Activated T-cell treated with anti-CD3 and anti-CD28 coated beads, Interleukin-2, amount 50 U/mL, for 4 hours (primary cell): Measurements from ENCODE around the gene RFX2. TPM values are rescaled to one million over a fixed set of nuclear protein-coding genes. Genes with fewer than 3 reads are reported as not detected.

Source experiments
- ATAC-seq, 2 donors: fragments of 200-7000 bp; cut with Tn5 transposase; one replicate each; pipeline ENCODE4 v1.10.0; 2021
- DNase-seq: peaks from one replicate; pipeline ENCODE4 v3.0.0-alpha.2; 2020
- H3K27me3 Mint-ChIP-seq: one replicate; pipeline ENCODE4 v1.8.0; 2021; ENCODE audit warnings: low read depth, mixed read lengths
- H3K36me3 Mint-ChIP-seq: one replicate; pipeline ENCODE4 v1.8.0; 2022; ENCODE audit warnings: mixed read lengths; ENCODE audit not compliant: insufficient read depth
- H3K4me1 Mint-ChIP-seq: one replicate; pipeline ENCODE4 v1.8.0; 2021; ENCODE audit warnings: low read depth, mixed read lengths
- H3K4me3 Mint-ChIP-seq: one replicate; pipeline ENCODE4 v1.8.0; 2021; ENCODE audit warnings: mild to moderate bottlenecking, moderate library complexity, mixed read lengths
- H3K9me3 Mint-ChIP-seq: one replicate; pipeline ENCODE4 v1.8.0; 2021; ENCODE audit warnings: mixed read lengths
- total RNA-seq, 3 donors: library from RNA; stranded (reverse); gene quantifications; one replicate each; pipeline ENCODE4 v1.2.1, GENCODE V29; 2021

Gene RFX2
- total RNA-seq, 3 donors from 2014 or later = 4.0 to 5.1 (median 4.0) TPM

GRCh38 chr19:6099033-6099432 lies 11.3 kb downstream of the RFX2 start:
- Mint-ChIP-seq H3K36me3 (no peaks in the 10 kb centered on the region), H3K4me1 (peaks cover 13% of the 10 kb centered on the region), H3K27me3 (no peaks in the 10 kb centered on the region), H3K4me3 (no peak overlapping the region), H3K9me3 (peaks cover 5% of the 10 kb centered on the region)
- DNase-seq (no peak), ATAC-seq (no peak)

GRCh38 chr19:6098574-6098973 lies 11.7 kb downstream of the RFX2 start:
- H3K4me3 Mint-ChIP-seq = no peak overlapping the region
- peaks cover 13% of the 10 kb centered on the region for H3K4me1 Mint-ChIP-seq
- peaks cover 5% of the 10 kb centered on the region for H3K9me3 Mint-ChIP-seq
- DNase-seq = no peak
- no peaks in the 10 kb centered on the region for H3K27me3 Mint-ChIP-seq
- H3K36me3 Mint-ChIP-seq = no peaks in the 10 kb centered on the region
- ATAC-seq = no peak

- Mint-ChIP-seq H3K27me3 (no peaks in the 10 kb centered on the region), H3K4me3 (no peak overlapping the region), H3K36me3 (no peaks in the 10 kb centered on the region), H3K9me3 (peaks cover 5% of the 10 kb centered on the region), H3K4me1 (peaks cover 13% of the 10 kb centered on the region)
- ATAC-seq (no peak), DNase-seq (no peak)
Observed at GRCh38 chr19:6097911-6098310, 12.4 kb downstream of the RFX2 start.

DNA sequence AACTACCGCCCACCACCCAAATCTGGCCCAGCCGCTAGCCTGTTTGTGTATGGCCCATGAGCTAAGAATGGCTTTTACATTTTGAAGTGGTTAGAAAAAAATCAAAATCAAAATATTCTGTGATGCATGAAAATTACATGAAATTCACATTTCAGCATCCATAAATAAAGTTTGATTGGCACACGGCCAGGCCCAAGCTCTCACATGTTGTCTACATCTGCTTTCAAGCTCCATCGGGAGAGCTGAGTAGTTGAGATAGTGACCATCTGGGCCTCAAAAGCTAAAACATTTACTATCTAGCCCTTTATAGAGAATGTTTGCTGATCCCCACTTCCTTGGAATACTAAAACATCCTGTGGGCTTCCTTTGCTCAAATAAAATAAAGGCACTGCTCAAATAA lies 14.5 kb downstream of the RFX2 start:
- Mint-ChIP-seq H3K36me3 (no peaks in the 10 kb centered on the region), H3K4me3 (no peak overlapping the region), H3K27me3 (peaks cover 2% of the 10 kb centered on the region), H3K9me3 (peaks cover 5% of the 10 kb centered on the region), H3K4me1 (peaks cover 7% of the 10 kb centered on the region)
- no peak for DNase-seq
- ATAC-seq = no peak

DNA sequence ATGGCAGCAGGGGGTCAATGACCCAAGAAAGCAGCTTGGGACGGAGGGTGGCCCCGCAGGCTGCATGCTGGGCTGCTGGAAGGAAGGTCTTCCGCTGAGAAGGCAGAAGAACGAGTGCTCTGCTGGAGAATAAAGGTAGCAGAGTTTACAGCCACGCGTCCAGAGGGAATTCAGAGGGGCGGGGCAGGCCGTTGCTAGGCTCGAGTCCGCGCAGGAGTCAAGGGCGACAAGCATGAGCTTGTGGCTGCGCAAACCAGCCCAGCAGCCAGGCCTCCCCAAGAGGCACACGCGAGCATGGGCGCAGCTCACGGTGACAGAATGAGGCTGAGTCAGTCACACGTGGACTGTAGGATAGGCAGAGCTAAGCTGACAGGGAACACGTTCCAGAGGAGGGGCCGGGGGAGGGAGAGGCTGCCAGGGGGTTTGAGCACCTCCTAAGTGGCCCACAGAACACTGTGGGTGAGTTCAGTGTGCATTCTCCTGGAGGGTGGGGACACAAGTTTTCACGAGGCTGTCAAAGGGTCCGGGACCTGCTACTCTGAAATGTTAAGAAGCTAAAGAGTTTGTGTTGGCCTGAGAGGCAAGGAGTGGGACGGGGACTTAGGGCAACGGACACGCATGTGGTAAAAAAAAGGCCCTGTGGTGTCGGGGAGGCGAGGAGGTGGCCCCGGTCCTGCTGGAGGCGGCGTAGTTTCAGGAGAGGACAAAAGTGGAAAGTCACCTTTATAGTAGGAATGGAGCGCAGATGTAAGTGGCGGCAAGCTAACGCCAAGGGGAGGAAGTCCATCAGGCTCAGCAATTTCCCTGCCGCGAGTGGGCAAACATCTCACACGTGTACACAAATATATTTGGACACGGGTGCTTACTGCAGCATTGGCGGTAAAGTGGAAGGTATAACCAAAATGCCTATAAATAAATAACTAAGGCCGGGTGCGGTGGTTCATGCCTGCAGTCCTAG lies 17.7 kb downstream of the RFX2 start:
- DNase-seq (no peak), ATAC-seq (no peak)
- H3K4me1 Mint-ChIP-seq = peaks cover 7% of the 10 kb centered on the region
- peaks cover 2% of the 10 kb centered on the region for H3K27me3 Mint-ChIP-seq
- H3K9me3 Mint-ChIP-seq = no peaks in the 10 kb centered on the region
- no peak overlapping the region for H3K4me3 Mint-ChIP-seq
- no peaks in the 10 kb centered on the region for H3K36me3 Mint-ChIP-seq

- Mint-ChIP-seq H3K36me3 (no peaks in the 10 kb centered on the region), H3K4me1 (peaks cover 15% of the 10 kb centered on the region), H3K4me3 (no peak overlapping the region), H3K27me3 (peaks cover 2% of the 10 kb centered on the region), H3K9me3 (no peaks in the 10 kb centered on the region)
- DNase-seq (no peak), ATAC-seq (no peak)
Observed at GRCh38 chr19:6091771-6092291, 18.5 kb downstream of the RFX2 start.

GRCh38 chr19:6090634-6091033 lies 19.7 kb downstream of the RFX2 start:
- H3K9me3 Mint-ChIP-seq = no peaks in the 10 kb centered on the region
- peaks cover 22% of the 10 kb centered on the region for H3K4me1 Mint-ChIP-seq
- DNase-seq (no peak), ATAC-seq (no peak)
- peaks cover 2% of the 10 kb centered on the region for H3K27me3 Mint-ChIP-seq
- H3K4me3 Mint-ChIP-seq = no peak overlapping the region
- no peaks in the 10 kb centered on the region for H3K36me3 Mint-ChIP-seq

DNA sequence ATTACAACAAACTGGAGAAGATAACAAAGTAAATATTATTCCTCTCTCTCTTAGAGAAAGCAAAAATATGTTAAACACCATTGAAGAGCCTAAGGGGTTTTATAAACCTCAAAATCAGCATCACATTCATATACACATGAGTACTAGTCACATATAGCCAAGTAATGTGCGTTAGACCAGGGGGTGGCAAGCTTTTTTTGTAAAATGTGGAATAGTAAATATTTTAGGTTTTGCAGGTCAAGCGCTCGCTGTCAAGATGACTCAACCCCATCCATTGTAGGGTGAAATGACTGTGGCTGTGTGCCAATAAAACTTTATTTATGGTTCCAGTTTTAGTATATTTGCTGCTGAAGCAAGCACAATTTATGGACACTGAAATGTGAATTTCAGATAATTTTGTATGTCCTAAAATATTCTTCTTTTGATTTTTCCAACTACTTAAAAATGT lies 21.7 kb downstream of the RFX2 start:
- Mint-ChIP-seq H3K27me3 (peaks cover 2% of the 10 kb centered on the region), H3K4me3 (no peak overlapping the region), H3K36me3 (no peaks in the 10 kb centered on the region), H3K9me3 (no peaks in the 10 kb centered on the region), H3K4me1 (peaks cover 24% of the 10 kb centered on the region)
- DNase-seq (no peak), ATAC-seq (no peak)

DNA sequence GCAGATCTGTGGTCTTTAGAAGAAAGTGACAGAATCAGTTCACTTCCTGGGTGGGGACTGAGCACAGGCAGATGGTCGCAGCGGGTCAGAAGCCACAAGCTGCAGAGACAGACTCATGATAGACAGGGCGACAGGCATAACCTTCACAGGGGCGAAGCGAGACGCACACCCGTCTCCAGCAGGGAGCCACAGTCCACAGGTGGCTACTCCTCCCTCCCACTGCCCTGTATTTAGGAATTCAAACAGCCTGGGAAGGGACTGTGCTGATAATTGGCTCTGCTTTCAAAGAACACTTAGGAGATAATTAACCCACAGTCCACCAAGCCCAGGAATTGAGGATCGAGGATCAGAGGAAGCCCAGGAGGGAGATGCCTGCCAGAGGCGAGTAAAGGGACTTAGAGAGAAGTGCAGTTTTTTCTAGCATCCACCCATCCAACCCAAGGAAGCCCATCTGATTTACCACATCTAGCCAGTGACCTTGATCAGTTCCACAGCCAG lies 23.2 kb downstream of the RFX2 start:
- DNase-seq (no peak), ATAC-seq (peak; percentile 71 to 94)
- Mint-ChIP-seq H3K9me3 (no peaks in the 10 kb centered on the region), H3K4me1 (peaks cover 24% of the 10 kb centered on the region), H3K36me3 (no peaks in the 10 kb centered on the region), H3K4me3 (peak overlapping the region; percentile 59), H3K27me3 (no peaks in the 10 kb centered on the region)

DNA sequence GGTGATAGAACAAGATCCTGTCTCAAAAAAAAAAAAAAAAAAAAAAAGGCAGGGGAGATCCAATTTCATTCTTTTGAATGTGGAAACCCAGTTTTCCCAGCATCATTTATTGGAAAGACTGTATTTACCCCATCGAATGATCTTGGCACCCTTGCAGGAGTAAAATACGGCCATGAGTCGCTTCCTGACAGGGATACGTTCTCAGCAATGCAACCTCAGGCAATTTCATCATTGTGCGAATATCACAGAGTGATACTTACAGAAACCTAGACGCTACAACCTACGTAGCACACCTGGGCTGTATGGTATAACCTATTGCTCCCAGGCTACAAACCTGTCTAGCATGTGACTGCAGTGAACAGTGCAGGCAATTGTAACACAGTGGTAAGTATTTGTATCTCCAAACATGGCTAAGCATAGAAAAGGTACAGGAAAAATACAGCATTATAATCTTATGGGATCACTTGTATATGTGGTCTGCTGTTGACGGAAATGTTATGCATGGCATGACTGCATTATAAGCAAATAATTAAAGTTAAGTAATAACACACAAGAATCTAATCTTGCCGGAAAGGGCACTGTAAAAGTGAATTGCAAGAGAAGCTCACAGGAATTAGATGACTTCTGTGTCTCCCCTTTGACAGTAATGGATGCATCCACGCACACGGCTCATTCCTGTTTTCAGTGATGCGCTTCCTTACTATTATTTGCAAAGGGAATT lies 24.1 kb downstream of the RFX2 start:
- H3K36me3 Mint-ChIP-seq = no peaks in the 10 kb centered on the region
- no peaks in the 10 kb centered on the region for H3K9me3 Mint-ChIP-seq
- no peaks in the 10 kb centered on the region for H3K27me3 Mint-ChIP-seq
- peaks cover 24% of the 10 kb centered on the region for H3K4me1 Mint-ChIP-seq
- ATAC-seq = no peak
- no peak for DNase-seq
- H3K4me3 Mint-ChIP-seq = peak overlapping the region; percentile 59

GRCh38 chr19:6084821-6085220 lies 25.5 kb downstream of the RFX2 start:
- Mint-ChIP-seq H3K36me3 (no peaks in the 10 kb centered on the region), H3K4me3 (no peak overlapping the region), H3K27me3 (no peaks in the 10 kb centered on the region), H3K4me1 (peaks cover 24% of the 10 kb centered on the region), H3K9me3 (no peaks in the 10 kb centered on the region)
- no peak for DNase-seq
- ATAC-seq = no peak

- no peaks in the 10 kb centered on the region for H3K4me1 Mint-ChIP-seq
- no peaks in the 10 kb centered on the region for H3K36me3 Mint-ChIP-seq
- no peaks in the 10 kb centered on the region for H3K27me3 Mint-ChIP-seq
- H3K4me3 Mint-ChIP-seq = no peak overlapping the region
- DNase-seq (no peak), ATAC-seq (no peak)
- no peaks in the 10 kb centered on the region for H3K9me3 Mint-ChIP-seq
Observed at GRCh38 chr19:6079107-6079506, 31.2 kb downstream of the RFX2 start.

DNA sequence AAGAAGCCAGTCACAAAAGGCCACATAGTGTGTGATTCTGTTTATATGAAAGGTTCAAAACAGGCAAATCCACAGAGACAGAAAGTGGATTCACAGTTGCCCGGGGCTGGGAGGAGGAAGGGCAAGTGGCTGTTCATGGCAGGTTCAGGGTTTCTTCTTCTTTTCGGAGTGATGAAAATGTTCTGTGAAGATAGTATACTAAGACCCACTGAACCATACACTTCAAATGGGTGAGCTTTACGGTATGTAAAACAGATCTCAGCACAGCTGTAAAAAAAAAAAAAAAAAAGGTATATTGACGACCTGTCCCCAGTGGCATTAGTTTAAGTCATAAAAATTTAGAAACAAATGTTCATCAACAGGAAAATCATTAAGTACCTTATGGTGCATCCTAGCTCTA lies 32.2 kb downstream of the RFX2 start:
- H3K9me3 Mint-ChIP-seq = no peaks in the 10 kb centered on the region
- H3K27me3 Mint-ChIP-seq = no peaks in the 10 kb centered on the region
- DNase-seq (no peak), ATAC-seq (no peak)
- H3K4me1 Mint-ChIP-seq = no peaks in the 10 kb centered on the region
- H3K36me3 Mint-ChIP-seq = no peaks in the 10 kb centered on the region
- no peak overlapping the region for H3K4me3 Mint-ChIP-seq

DNA sequence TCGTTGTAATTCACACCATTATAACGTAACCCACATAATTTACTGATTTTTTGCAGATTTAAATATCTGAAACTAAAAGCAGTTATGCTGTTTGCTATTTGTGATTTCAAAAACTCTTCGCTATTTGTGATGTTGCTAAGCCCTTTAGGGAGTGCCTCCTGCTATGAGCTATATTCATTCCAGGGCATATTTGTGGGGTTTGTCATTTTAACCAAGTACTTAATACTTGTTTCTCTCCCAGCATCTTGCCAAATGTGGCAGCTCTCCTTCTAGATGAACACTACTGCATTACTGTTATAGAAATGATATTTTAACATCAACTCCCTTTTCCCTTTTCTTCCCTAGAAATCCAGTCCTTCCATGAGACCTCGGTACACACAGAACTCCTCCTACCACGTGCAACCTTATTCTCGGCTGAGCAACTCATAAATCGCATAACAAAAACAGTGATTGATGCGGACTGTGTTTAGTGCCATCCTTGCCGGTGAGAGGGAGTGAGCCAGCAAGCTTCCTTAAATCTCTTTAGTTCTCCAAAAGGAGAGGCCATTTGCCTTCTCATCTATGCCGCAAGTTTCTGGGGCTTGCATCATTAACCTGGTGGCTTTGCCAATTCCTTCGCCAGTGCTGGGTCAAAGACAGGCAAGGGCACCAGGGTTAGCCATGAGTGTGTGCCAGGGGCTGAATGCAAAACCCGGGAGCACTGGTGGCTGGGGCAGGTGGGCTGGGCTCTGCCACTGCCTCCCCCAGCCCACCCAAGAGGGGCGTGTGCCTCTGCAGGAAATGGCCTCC lies 33.4 kb downstream of the RFX2 start:
- H3K4me3 Mint-ChIP-seq = no peak overlapping the region
- DNase-seq = no peak
- ATAC-seq = no peak
- H3K36me3 Mint-ChIP-seq = no peaks in the 10 kb centered on the region
- no peaks in the 10 kb centered on the region for H3K9me3 Mint-ChIP-seq
- no peaks in the 10 kb centered on the region for H3K4me1 Mint-ChIP-seq
- H3K27me3 Mint-ChIP-seq = no peaks in the 10 kb centered on the region
